A673 (cell line): ENCODE data around the gene SIM2. TPM values are rescaled to one million over a fixed set of nuclear protein-coding genes. Genes with fewer than 3 reads are reported as not detected.

ENCODE experiments used
- BruUV-seq: library from RNA; stranded (reverse); fragments of 400-500 nt; replicated peaks from 2 replicates; lab custom pipeline; 2021; lab: Mats Ljungman, UMichigan
- CTCF ChIA-PET: fragments of 300-600 bp; sonication (Branson Sonifier 250); formaldehyde crosslinking; loops from one replicate; lab custom pipeline; 2022; ENCODE audit warnings: antibody characterized with exemption; lab: Charles Lee
- POLR2A ChIA-PET: fragments of 300-600 bp; sonication (Branson Sonifier 250); formaldehyde crosslinking; loops from one replicate; lab custom pipeline; 2022; ENCODE audit warnings: antibody characterized with exemption; ENCODE audit not compliant: low non-redundant PET; lab: Charles Lee
- DNase-seq: peaks from one replicate; pipeline ENCODE4 v3.0.0-alpha.2; 2015; ENCODE audit warnings: low spot score
- H3K27ac ChIP-seq: fragments of 200-600 bp; sonication (generic); 2 replicates; pipeline ENCODE4 v1.5.1; 2016; ENCODE audit warnings: mixed run types, low read depth, mild to moderate bottlenecking, mixed read lengths, antibody characterized with exemption, low read length; ENCODE audit not compliant: poor library complexity, severe bottlenecking
- H3K27me3 ChIP-seq: fragments of 200-600 bp; sonication (generic); replicated peaks from 2 replicates; pipeline ENCODE4 v1.6.1; 2017; ENCODE audit warnings: mixed run types, low read depth, mild to moderate bottlenecking, mixed read lengths, antibody characterized with exemption, low read length; ENCODE audit not compliant: insufficient read depth, poor library complexity
- H3K36me3 ChIP-seq: fragments of 200-600 bp; sonication (generic); 2 replicates; pipeline ENCODE4 v1.6.1; 2016; ENCODE audit warnings: mixed run types, mild to moderate bottlenecking, mixed read lengths, antibody characterized with exemption, low read length; ENCODE audit not compliant: insufficient read depth, poor library complexity, severe bottlenecking
- H3K4me1 ChIP-seq: fragments of 200-600 bp; sonication (generic); 2 replicates; pipeline ENCODE4 v1.6.1; 2017; ENCODE audit warnings: mixed run types, mild to moderate bottlenecking, mixed read lengths, antibody characterized with exemption, low read length; ENCODE audit not compliant: insufficient read depth, poor library complexity, severe bottlenecking
- H3K4me3 ChIP-seq: fragments of 200-600 bp; sonication (generic); 2 replicates; pipeline ENCODE4 v1.5.1; 2016; ENCODE audit warnings: low read depth, mixed run types, mild to moderate bottlenecking, mixed read lengths, low read length; ENCODE audit not compliant: poor library complexity, severe bottlenecking
- H3K9me3 ChIP-seq: fragments of 200-600 bp; sonication (generic); 2 replicates; pipeline ENCODE4 v1.6.1; 2016; ENCODE audit warnings: mixed run types, low read depth, mild to moderate bottlenecking, mixed read lengths, antibody characterized with exemption, low read length; ENCODE audit not compliant: poor library complexity, severe bottlenecking
- CTCF ChIP-seq: fragments of 300-800, 200-600 bp; sonication (generic); conservative IDR thresholded peaks from 2 replicates; pipeline ENCODE4 v1.5.1; 2017; ENCODE audit warnings: low read depth, mild to moderate bottlenecking, antibody characterized with exemption, low read length, moderate library complexity, mixed read lengths
- EZH2 ChIP-seq: fragments of 200-600 bp; sonication (generic); IDR thresholded peaks from 2 replicates; pipeline ENCODE4 v1.6.1; 2017; ENCODE audit warnings: borderline replicate concordance, low read depth, mild to moderate bottlenecking, mixed read lengths, antibody characterized with exemption, low read length; ENCODE audit not compliant: poor library complexity, severe bottlenecking
- intact Hi-C: fragments of 100-400 bp; cut with micrococcal nuclease; formaldehyde crosslinking; loops from one replicate; pipeline ENCODE4 v1.10.0; 2022; ENCODE audit not compliant: unreplicated experiment
- total RNA-seq: library from RNA; stranded (reverse); gene quantifications from 2 replicates; pipeline ENCODE4 v1.2.3, GENCODE V29; 2021

SIM2 gene
- total RNA-seq, 1 experiment from 2014 or later = 42.7 TPM

- Histone ChIP-seq H3K4me1 (peaks cover 6% of the 10 kb centered on the region), H3K27me3 (no peaks in the 10 kb centered on the region), H3K4me3 (no peak overlapping the region), H3K36me3 (no peaks in the 10 kb centered on the region), H3K27ac (no peak overlapping the region), H3K9me3 (no peaks in the 10 kb centered on the region)
- TF ChIP-seq EZH2 = no peak
- TF ChIP-seq CTCF = no peak
- intact Hi-C loops = no loop called here
- DNase-seq = no peak
- BruUV-seq = no TSS peak
- POLR2A ChIA-PET = no interaction called here
- CTCF ChIA-PET = no interaction called here
Measured at GRCh38 chr21:36767096-36767495, 68.2 kb downstream of the SIM2 start.

- BruUV-seq = no TSS peak
- H3K36me3 ChIP-seq = no peaks in the 10 kb centered on the region
- ChIA-PET CTCF (no interaction called here), POLR2A (no interaction called here)
- TF ChIP-seq EZH2 = no peak
- no peak for TF ChIP-seq CTCF
- intact Hi-C loops = no loop called here
- H3K27ac ChIP-seq = no peak overlapping the region
- peaks cover 6% of the 10 kb centered on the region for H3K4me1 ChIP-seq
- H3K4me3 ChIP-seq = no peak overlapping the region
- H3K9me3 ChIP-seq = no peaks in the 10 kb centered on the region
- no peak for DNase-seq
- no peaks in the 10 kb centered on the region for H3K27me3 ChIP-seq
Measured at GRCh38 chr21:36768496-36768895, 69.6 kb downstream of the SIM2 start.

GRCh38 chr21:36769051-36769839 lies 70.3 kb downstream of the SIM2 start:
- Histone ChIP-seq H3K27me3 (no peaks in the 10 kb centered on the region), H3K4me3 (no peak overlapping the region), H3K9me3 (no peaks in the 10 kb centered on the region), H3K36me3 (no peaks in the 10 kb centered on the region), H3K4me1 (peaks cover 6% of the 10 kb centered on the region), H3K27ac (no peak overlapping the region)
- no TSS peak for BruUV-seq
- ChIA-PET CTCF (no interaction called here), POLR2A (no interaction called here)
- intact Hi-C loops = no loop called here
- no peak for DNase-seq
- TF ChIP-seq EZH2 = no peak
- TF ChIP-seq CTCF = no peak
